Muscle layer of duodenum (tissue), 2 donors: ENCODE results near the gene POLQ.
"Not testable (repeated sequence)": the region's sequence is repeated elsewhere in the genome, so short reads cannot be mapped to it uniquely, and the experiment has no call there.

Experiments used
- H3K27ac ChIP-seq: one replicate; pipeline ENCODE4 v1.7.0; 2013; ENCODE audit warnings: mild to moderate bottlenecking, low read length
- H3K27me3 ChIP-seq: one replicate; pipeline ENCODE4 v1.7.0; 2013; ENCODE audit warnings: low read depth, mild to moderate bottlenecking, control low read depth, low read length
- H3K36me3 ChIP-seq, 2 donors: one replicate each; pipeline ENCODE4 v1.7.0; 2013; ENCODE audit warnings: low read length in 2 of 2, control low read depth in 1 of 2, mild to moderate bottlenecking in 1 of 2; ENCODE audit not compliant: insufficient read depth in 2 of 2, control insufficient read depth in 1 of 2
- H3K4me1 ChIP-seq, 2 donors: one replicate each; pipeline ENCODE4 v1.7.0; 2013; ENCODE audit warnings: low read length in 2 of 2, mild to moderate bottlenecking in 2 of 2, control low read depth in 1 of 2, moderate library complexity in 1 of 2; ENCODE audit not compliant: insufficient read depth in 2 of 2, control insufficient read depth in 1 of 2
- H3K4me3 ChIP-seq, 2 donors: one replicate each; pipeline ENCODE4 v1.7.0; 2013; ENCODE audit warnings: low read length in 2 of 2, low read depth in 1 of 2, mild to moderate bottlenecking in 1 of 2
- H3K9me3 ChIP-seq, 2 donors: one replicate each; pipeline ENCODE4 v1.7.0; 2013; ENCODE audit warnings: low read length in 2 of 2, control low read depth in 1 of 2, mild to moderate bottlenecking in 1 of 2; ENCODE audit not compliant: control insufficient read depth in 1 of 2
- donor health status: healthy.

POLQ gene

GRCh38 chr3:121545574-121546455 is at the start of gene POLQ:
POLQ (minus strand) TSS chr3:121545988; CDS start chr3:121545877, 111 bp downstream.
- no peaks in the 10 kb centered on the region for H3K27me3 ChIP-seq
- no peaks in the 10 kb centered on the region for H3K9me3 ChIP-seq
- H3K4me3 ChIP-seq: peak within 1 kb of the TSS; percentile 77 to 95
- H3K36me3 ChIP-seq: no peaks in the 10 kb centered on the region
- H3K4me1 ChIP-seq: peaks cover 0 to 8% of the 10 kb centered on the region in 2 donors
- H3K27ac ChIP-seq: peak within 1 kb of the TSS; percentile 90

GRCh38 chr3:121594850-121595249 is 49.1 kb upstream of the POLQ start:
- Histone ChIP-seq H3K36me3 (no peaks in the 10 kb centered on the region), H3K27ac (no peak overlapping the region), H3K4me3 (no peak overlapping the region), H3K9me3 (no peaks in the 10 kb centered on the region), H3K4me1 (no peaks in the 10 kb centered on the region), H3K27me3 (no peaks in the 10 kb centered on the region)

- H3K27me3 ChIP-seq, H3K4me3 ChIP-seq, H3K4me1 ChIP-seq, H3K27ac ChIP-seq, H3K9me3 ChIP-seq, H3K36me3 ChIP-seq: not testable (repeated sequence)
Measured at GRCh38 chr3:121593806-121594205, 48.0 kb upstream of the POLQ start.

GRCh38 chr3:121592856-121593702 is 47.3 kb upstream of the POLQ start, which contains the start of gene FBXO40:
FBXO40 (plus strand) TSS chr3:121593379; CDS start chr3:121620576, 27,197 bp downstream.
- Histone ChIP-seq H3K4me3 (no peak within 1 kb of the TSS), H3K27me3 (no peaks in the 10 kb centered on the region), H3K36me3 (no peaks in the 10 kb centered on the region), H3K4me1 (no peaks in the 10 kb centered on the region), H3K9me3 (no peaks in the 10 kb centered on the region), H3K27ac (no peak within 1 kb of the TSS)

GRCh38 chr3:121584418-121584817 is 38.6 kb upstream of the POLQ start:
- no peak overlapping the region for H3K27ac ChIP-seq
- no peak overlapping the region for H3K4me3 ChIP-seq
- no peaks in the 10 kb centered on the region for H3K4me1 ChIP-seq
- H3K36me3 ChIP-seq: no peaks in the 10 kb centered on the region
- no peaks in the 10 kb centered on the region for H3K27me3 ChIP-seq
- no peaks in the 10 kb centered on the region for H3K9me3 ChIP-seq

GRCh38 chr3:121581691-121582090 is 35.9 kb upstream of the POLQ start:
- no peaks in the 10 kb centered on the region for H3K9me3 ChIP-seq
- H3K27ac ChIP-seq: no peak overlapping the region
- no peak overlapping the region for H3K4me3 ChIP-seq
- H3K36me3 ChIP-seq: no peaks in the 10 kb centered on the region
- H3K4me1 ChIP-seq: no peaks in the 10 kb centered on the region
- H3K27me3 ChIP-seq: no peaks in the 10 kb centered on the region

GRCh38 chr3:121574449-121574848 is 28.7 kb upstream of the POLQ start:
- Histone ChIP-seq H3K4me1 (no peaks in the 10 kb centered on the region), H3K9me3 (no peaks in the 10 kb centered on the region), H3K27me3 (no peaks in the 10 kb centered on the region), H3K36me3 (no peaks in the 10 kb centered on the region), H3K4me3 (no peak overlapping the region), H3K27ac (no peak overlapping the region)

GRCh38 chr3:121567649-121568048 is 21.9 kb upstream of the POLQ start, which contains the start of gene ARGFX:
ARGFX (plus strand) TSS chr3:121567949; CDS start chr3:121570714, 2,765 bp downstream.
- H3K36me3 ChIP-seq: no peaks in the 10 kb centered on the region
- H3K27ac ChIP-seq: no peak within 1 kb of the TSS
- no peak within 1 kb of the TSS for H3K4me3 ChIP-seq
- no peaks in the 10 kb centered on the region for H3K9me3 ChIP-seq
- H3K4me1 ChIP-seq: no peaks in the 10 kb centered on the region
- H3K27me3 ChIP-seq: no peaks in the 10 kb centered on the region

- Histone ChIP-seq H3K27ac (no peak overlapping the region), H3K36me3 (no peaks in the 10 kb centered on the region)
Measured at GRCh38 chr3:121566773-121567172, 21.0 kb upstream of the POLQ start.

GRCh38 chr3:121562148-121562547 is 16.4 kb upstream of the POLQ start:
- Histone ChIP-seq H3K27ac (no peak overlapping the region), H3K4me1 (no peaks in the 10 kb centered on the region), H3K27me3 (no peaks in the 10 kb centered on the region), H3K9me3 (no peaks in the 10 kb centered on the region), H3K4me3 (no peak overlapping the region), H3K36me3 (no peaks in the 10 kb centered on the region)

More at GRCh38 chr3:121566773-121567172, 21.0 kb upstream of the POLQ start:
- H3K4me1 ChIP-seq: no peaks in the 10 kb centered on the region
- no peaks in the 10 kb centered on the region for H3K9me3 ChIP-seq
- no peaks in the 10 kb centered on the region for H3K27me3 ChIP-seq
- no peak overlapping the region for H3K4me3 ChIP-seq

- no peak overlapping the region for H3K4me3 ChIP-seq
- H3K4me1 ChIP-seq: peaks cover 0 to 2% of the 10 kb centered on the region in 2 donors
- H3K27ac ChIP-seq: no peak overlapping the region
- H3K27me3 ChIP-seq: no peaks in the 10 kb centered on the region
- H3K9me3 ChIP-seq: no peaks in the 10 kb centered on the region
- H3K36me3 ChIP-seq: no peaks in the 10 kb centered on the region
Measured at GRCh38 chr3:121557426-121557934, 11.7 kb upstream of the POLQ start.
